ENCODE results near the gene ZER1.
A peak's percentile ranks its signal among the peaks of the same experiment; 100 is the strongest.

ZER1 gene

DNA sequence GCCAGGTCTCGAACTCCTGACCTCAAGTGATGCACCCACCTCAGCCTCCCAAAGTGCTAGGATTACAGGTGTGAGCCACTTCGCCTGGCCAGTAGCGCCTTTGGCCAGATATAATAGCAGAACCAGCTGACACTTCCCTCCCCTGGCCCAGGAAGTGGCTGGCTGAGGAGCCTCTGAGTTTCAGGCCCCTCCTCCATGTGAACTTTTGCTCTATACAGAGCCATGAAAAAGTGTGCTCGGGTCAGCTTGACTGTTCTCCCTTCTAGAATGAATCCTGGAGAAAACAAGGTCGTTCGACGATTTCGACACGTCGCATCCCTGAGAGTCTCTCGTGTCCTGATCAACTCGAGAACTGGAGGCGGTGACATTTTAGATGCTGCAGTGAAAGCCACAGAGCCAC is 39.2 kb downstream of the ZER1 start:
- no peak for DNase-seq

DNA sequence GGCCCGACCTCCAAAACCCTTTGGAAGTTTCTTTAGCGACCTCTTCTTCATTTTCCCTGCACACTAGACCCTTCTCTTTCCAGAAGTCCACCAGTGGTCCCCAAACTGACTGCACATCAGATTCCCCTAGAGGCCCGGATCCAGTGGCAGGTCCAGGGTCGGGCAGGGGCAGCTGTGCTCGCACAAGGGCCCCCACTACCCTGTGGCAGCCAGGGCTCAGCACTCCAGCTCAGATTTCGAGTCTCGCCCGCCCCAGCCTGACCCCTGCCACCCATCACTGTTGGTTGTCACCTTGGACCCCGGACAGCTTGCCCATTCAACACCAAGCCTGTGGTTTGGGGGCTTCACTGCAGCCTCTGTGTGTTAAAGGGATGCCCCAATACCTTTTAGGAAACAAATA is 40.0 kb downstream of the ZER1 start:
- DNase-seq = no peak

DNA sequence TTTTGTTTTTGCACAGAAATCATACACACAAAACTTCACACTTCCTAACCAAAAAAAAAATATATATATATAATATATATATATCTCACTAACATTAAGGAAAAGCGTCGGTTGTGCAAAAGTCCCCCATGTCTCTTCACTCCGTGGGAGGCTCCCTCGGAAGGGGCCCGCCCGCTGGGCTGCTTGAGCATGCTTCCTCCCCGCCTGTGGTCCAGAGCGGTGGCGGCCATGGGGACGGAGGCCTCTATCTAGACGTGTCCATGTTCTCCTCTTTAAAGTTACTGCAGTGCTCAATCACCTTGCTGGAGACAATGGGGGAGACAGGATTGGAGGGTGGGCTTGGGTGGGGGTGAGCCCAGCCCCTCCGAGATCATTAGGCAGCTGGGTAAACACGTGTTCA is 40.6 kb downstream of the ZER1 start:
- no peak for DNase-seq

DNA sequence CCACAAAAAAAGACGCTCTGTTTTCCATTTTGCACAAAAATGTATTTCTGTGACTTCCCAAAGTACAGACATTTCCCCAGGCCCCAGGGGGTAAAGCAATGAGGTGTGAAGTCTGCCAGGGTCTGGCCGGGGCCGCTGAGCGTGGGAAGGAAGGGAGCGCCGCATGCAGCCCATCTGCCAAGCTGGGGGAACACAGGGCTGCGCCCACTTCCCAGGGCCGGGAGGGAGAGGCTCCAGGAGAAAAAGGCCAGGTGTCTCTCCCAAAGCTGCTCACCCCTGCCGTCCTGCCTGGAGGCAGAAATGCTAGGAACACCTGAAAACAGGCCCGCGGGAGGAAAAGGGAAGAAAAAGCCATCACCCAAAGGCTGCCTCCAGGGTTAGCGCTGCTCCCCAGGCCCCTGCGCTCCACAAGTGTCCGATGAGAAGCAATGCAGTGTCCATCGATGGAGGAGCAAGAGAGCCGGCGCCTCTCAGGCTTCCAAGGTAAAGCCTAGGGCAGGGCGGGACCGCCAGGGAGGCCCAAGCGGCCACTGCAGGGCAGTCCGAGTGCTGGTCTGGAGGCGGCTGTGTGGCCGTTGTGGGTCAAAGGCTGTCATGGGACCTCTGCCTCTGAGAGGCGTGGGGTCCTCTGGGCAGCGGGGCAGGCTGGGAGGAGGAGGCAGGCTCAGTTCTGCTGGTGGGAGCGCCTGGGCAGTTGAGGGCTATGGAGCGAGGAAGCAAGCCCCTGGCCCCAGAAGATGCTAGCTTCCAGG is 41.8 kb downstream of the ZER1 start:
- no peak for DNase-seq

DNA sequence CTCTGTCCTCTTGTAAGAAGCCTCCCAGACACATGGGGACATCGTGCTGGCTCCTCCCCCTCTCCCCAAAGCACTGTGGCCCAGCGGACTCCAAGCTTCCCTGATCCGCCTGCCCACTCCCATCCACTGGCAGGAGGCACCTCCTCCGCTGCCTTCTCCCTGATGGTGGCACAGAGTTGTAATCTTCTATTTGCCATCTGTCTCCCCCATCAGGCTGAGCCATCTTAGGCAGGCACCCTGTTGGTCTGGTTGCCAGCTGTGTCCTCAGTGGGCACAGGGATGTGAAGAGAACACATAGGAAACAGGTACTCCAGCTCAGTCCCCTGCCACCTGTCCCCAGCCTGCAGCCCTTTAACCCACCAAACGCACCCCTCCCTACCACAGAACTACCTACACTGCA is 42.4 kb downstream of the ZER1 start:
- no peak for DNase-seq

DNA sequence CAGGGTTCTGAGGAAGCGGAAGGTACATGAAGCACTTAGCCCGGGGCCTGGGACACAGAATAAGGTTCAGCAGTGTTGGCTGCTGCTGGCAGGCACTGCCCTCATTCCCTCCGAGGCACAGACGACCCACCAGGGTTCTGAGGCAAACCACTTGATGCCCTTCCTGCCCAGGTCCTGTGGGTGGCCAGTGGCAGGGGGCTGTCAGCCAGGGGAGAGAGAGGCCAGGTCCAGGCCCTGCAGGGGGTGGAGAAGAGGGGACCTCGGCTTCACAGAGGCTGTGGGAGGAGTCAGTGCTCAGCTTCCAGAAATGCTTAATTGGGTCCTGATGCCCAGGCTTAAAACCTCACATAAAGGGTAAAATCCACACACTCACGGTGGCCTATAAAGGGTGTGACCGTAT is 43.4 kb downstream of the ZER1 start:
- DNase-seq = no peak

DNA sequence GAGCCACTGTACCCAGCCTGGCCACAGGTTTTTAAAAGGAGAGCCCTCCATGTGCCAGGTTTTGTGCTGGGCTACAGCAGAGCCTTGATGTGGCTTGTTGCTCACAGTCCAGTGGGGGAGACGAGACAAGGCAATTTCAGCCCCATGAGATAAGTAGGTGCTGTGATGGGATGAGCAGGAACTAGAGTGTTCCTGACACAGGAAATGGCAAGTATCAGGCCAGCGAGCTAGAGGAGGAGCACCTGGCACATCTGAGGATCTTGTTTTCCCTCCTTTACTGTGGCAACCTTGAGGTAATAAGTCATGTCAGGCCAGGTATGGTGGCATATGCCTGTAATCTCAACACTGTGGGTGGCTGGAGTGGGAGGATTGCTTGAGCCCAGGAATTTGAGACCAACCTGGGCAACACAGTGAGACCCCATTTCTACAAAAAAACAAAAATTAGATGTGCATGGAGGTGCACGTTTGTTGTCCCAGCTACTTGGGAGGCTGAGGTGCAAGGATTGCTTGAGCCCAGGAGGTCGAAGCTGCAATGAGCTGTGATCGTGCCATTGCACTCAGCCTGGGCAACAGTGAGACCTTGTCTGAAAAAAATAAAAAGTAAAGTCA is 44.0 kb downstream of the ZER1 start:
- DNase-seq = no peak

DNA sequence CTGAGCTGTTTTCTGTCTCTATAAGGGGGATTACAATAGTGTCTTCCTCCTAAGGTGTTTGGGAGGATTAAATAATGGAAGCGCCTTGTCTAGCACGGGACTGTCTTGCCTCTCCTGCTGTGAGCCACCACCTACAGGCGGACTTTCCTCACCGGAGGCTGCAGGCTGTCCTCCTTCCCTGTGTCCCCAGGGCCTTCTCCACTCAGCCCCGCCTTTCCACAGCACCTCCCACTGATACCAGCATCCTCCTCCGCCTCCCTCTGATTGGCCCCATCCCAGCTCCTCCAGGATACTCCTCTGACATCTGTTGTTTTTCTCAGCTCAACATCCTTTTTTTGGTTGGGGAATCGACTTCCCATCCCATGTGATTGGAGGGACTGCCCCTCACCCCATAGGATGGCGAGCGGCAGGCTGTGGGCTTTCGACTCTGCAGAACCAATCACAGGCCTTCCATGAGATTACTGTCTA is 46.9 kb downstream of the ZER1 start:
- peak; percentile 82 for DNase-seq

DNA sequence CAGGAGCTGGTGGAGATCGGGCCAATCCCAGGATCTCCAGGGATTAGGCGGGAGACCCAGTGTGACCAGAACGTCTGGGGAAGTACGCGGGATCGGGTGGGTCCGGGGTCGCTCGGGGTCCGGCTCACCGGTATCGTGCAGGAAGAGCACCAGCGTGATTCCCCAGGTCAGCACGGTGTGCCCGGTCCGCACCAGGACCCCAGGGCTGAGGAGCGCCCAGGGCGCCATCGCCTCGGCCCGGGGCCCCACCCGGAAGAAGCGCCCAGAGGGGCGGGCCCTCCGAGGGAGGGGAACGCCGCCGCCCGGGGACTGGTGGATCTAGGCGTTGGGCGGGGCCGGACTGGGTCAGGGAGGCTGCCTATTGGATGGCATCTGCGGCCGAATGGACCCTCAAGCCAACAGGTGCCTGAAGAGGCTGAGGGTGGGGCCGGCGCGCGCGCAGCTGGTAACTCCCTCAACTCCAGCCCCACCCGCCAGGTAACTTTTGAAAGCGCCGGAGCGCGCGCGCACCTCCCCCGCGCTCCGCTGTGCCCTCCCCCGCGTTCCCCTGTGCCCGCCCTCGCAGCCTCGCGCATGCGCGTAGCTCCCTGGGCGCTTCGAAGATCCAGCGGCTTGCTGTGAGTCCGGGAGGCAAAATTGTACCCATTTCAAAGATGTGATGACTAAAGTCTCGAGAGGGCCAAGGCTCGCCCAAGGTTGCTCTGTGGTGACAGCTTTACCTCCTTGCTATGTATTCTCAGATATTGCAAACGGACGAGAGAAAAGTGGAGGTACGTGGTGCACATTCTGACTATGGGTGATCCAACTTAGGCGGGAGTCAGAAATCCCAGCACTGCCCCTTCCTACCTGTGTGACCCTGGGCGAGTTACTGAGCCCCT is 47.6 kb downstream of the ZER1 start, which contains the start of gene ZDHHC12:
Gene ZDHHC12, minus strand, starts transcription at position 262 of the 878 bp plus-strand sequence. Its CDS starts 34 bp downstream, at position 228.
- peak; percentile 98 for DNase-seq

DNA sequence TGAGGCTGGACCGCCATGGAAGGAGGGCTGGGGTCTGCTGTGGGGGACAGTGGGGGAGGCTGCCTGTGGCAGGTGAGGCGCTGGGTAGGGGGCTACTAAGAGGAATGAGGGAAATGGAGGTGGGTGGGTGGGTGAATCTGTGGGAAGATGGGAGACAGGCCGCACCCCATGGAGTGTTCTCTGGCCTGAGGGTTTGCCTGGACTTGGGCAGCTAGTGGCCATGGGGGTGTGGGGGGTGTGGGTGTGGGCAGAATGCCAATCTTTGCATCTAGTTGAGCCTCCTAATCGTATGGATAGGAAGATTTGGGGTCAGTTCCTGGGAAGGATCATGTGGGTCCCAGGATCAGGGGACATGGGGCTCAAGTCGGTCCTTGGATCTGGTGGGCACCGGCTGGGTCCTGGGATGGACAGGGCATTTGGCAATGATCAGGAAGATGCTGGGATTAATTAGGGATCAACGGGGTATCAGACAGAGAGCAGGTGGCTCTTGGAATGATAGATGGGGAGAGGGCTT is 48.3 kb downstream of the ZER1 start:
- no peak for DNase-seq

DNA sequence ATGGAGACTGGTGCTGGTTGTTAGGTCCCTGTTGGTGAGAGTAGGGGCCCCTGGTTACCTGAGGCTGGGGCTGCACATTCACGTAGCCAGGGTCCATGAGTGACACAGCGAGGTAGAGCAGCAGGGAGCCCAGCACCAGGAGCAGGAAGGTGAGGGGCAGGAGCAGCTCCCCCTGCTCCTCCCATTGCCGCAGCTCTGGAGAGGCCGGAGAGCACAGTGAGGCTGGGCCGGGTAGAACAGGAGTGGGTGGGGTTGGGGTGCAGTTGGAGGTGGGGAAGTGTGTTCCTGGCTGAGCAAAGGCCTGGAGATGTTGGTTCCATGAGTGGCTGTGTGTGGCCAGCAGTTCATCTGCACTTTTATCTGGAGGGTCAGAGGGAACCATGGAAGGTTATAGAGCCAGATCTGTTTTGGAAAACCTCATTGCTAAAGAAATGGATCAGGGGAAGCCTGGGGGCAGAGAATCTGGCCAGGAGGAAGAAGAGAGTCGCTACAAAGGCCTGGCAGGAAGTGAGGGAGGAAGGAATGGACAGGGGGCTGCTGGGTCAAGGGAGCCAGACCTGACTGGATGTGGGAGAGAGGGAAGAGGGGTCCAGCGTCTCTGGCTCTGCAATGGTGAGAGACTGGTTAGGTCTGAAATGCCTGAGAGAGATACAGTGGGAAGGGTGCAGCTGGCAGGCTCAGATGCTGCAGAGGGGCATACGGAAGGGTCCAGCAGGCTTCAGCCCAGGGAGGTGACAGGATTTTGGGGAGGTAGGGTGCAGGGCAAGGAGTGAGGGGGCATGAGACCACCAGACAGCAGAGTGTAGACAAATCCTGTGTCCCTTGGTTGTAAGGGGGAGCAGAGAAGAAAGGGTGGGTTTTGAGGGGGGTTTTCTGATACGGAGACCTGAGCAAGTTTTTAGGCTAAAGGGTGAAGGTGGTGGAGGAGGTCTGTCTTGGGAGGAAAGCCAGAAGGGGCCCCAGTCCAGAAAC is 49.1 kb downstream of the ZER1 start:
- DNase-seq = no peak

DNA sequence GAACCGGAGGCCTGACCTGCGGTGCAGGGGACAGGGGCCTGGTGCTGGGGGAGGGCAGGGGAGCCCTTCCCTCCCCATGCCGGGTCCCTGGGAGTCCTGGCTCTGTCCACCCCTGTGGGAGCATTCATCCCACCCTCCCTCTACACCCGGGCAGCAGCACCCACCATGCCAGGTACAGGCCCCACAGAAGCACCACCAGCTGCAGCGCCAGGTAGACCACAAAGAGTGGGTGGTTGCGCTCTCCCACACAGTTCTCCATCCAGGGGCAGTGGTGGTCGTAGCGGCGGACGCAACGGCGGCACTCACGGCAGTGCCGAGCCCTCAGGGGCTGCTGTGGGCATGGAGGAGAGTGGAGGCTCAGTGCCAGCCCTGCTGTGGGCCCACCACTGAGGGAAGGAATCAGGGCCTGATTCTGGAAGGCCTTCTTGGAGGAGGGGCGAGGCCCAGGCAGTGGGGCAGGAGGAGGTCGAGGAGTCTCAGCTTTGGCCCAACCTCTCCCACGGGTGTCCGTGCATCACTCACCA is 50.2 kb downstream of the ZER1 start:
- DNase-seq = no peak

DNA sequence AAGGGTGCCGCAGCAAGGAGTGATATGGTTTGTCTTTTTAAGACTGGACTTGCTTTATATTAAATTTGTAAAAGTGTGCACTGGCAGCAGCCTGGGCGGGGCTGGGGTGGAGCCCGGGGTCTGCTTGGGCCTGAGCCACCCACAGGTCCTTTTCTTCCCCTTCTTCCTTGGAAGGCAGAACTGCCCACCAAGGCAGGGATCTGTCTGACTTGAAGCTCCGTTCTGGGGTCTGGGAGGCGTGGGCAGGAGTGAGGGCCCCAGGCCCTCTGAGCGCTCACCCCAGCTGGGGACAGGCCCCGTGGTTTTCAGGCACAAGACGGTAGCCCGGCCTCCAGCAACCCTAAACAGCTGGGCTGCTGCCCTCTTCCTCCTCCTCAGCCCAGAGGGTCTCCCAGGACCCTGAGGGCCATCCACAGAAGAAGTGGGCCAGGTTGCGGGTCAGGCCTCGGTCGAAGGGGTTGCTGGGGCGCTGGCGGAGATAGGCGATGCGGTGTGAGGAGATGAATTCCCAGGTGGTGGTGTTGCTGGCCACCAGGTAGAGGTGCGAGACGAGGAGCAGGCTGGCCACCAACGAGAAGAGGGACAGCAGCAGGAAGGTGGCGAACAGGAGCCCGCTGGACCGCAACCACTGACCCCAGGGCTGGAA is 50.8 kb downstream of the ZER1 start:
- DNase-seq = no peak

DNA sequence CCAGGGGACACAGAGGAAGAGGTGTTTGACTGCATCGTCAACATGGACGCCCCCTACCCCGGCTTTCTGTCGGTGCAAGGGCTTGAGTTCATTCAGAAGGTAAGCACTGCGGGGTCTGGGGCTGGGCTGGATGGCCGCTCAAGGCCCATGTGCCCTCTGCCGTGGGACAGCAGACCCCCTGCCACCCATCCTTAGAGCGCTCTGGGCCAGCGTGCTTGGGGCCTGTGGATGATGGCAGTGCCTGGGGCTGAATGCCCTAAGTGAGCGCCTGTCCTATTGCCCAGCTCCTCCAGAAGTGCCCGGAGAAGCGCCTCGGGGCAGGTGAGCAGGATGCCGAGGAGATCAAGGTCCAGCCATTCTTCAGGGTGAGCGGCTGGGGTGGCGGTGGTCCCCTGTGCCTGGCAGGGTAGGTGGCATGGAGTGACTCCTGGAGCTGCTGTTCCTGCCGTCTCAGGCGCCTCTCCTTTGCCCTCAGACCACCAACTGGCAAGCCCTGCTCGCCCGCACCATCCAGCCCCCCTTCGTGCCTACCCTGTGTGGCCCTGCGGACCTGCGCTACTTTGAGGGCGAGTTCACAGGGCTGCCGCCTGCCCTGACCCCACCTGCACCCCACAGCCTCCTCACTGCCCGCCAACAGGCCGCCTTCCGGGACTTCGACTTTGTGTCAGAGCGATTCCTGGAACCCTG is 51.7 kb downstream of the ZER1 start:
- DNase-seq = no peak

DNA sequence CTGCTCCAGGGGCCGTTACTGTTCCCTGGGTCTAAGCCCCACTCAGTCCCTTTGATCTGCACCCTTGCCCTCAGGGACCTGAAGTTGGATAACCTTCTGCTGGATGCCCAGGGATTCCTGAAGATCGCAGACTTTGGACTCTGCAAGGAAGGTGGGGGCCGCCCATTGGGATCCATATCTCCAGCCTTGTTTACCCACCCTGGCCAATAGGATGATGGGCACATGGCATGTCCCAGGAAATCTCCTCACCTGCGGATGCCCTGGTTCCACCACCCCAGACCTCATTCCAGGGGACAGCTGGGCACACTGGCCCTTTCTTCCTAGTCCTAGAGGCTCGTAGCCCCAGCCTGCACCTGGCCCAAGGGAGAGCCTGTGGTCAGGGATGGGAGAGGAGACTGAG is 53.3 kb downstream of the ZER1 start:
- no peak for DNase-seq

DNA sequence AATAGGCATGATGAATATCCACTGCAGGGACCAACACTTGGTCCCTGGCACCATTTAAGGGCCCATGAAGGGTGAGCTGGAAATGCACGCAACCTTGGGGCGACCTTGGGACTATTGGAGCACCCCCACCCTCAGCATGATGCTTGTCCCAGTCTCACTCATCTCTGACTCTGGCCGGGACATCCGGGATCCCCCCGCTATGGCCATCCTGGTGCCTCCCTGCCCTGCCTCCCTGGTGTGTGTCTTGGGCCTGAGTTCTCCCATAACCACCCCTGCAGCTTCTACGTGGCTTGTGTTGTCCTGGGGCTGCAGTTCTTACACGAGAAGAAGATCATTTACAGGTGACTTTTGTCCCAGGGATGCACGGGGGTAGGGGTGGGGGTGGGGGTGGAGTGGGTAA is 53.7 kb downstream of the ZER1 start:
- DNase-seq = no peak

DNA sequence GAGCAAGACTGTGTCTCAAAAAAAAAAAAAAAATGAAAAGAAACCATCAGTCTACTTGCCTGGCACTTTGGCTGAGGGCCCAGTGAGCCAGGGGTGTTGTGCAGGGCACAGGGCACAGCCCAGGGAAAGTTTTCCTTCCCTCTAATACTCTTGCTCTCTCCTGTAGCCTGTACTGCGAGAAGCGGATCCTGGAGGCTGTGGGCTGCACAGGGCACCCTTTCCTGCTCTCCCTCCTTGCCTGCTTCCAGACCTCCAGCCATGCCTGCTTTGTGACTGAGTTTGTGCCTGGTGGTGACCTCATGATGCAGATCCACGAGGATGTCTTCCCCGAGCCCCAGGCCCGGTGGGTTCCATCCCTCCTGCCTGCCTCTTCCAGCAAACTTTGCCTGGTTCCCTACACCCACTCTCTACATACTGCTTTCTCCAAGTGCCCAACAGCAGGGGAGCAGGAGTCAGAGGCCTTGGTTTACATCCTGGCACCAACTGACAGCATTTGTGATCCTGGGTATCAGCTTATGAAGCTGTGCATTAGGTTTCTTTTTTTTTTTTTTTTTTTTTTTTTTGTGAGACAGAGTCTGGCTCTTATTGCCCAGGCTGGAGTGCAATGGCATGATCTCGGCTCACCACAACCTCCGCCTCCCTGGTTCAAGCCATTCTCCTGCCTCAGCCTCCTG is 55.0 kb downstream of the ZER1 start:
- DNase-seq = no peak

DNA sequence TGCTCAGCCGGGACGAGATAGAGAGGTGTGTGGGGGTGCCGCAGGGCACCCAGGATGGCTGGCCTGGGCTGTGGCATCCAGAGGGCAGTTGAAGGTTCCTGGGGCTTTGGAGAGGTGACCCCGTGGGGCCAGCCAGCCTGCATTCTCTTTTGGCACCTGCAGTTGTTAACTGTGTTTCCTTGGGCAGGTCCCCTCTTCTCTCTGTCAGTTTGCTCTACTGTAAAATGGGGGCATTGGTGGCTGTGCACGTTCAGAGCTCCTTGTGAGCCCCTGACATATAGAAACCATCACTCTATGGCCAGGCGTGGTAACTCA is 56.3 kb downstream of the ZER1 start:
- DNase-seq = no peak

DNA sequence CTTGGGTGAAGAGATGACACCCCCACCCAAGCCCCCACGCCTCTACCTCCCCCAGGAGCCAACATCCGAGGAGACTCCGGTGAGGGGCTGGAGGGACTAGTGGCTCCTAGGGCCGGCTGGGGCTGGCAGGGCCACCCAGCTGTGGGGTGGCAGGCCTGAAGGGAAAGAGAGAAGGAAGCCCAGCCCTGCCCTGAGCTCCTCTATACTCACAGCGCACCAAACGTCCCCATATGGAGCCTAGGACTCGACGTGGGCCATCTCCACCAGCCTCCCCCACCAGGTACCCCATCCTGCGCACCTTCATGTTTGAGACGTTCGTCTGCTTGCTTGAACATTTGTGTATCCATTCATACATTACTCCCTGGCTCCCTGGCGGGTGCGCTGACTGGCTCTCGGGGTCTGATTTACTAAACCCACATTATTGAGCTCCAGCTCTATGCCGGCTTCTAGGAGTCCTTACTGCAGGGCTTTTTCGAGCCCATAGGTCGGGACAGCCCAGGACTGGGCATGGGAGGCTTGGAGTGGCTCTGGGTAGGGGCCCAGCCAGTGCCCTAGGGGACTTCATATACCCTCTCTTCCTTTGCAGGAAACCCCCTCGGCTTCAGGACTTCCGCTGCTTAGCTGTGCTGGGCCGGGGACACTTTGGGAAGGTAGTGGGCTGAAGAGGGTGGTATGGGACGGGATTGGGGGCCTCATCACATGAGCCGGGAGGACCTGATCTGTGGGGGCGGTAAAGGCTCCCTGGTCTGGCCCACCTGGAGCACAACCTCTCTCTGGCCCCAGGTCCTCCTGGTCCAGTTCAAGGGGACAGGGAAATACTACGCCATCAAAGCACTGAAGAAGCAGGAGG is 56.9 kb downstream of the ZER1 start:
- DNase-seq = no peak

Data from DMS153 (cell line).